ENCODE results near the gene HIVEP2. TPM values are rescaled to one million over a fixed set of nuclear protein-coding genes. Genes with fewer than 3 reads are reported as not detected.

HIVEP2 gene
- total RNA-seq, 1 donor from 2014 or later: 24.3 TPM

- H3K36me3 Mint-ChIP-seq (ENCODE audit: low read depth): peaks cover 72% of the 10 kb centered on the region
- H3K27ac Mint-ChIP-seq: no peak overlapping the region
Measured at GRCh38 chr6:142758629-142759025, 186.3 kb downstream of the HIVEP2 start.

GRCh38 chr6:142757852-142758628 lies 186.9 kb downstream of the HIVEP2 start:
- H3K4me1 Mint-ChIP-seq (ENCODE audit: low read depth): peaks cover 24% of the 10 kb centered on the region
- H3K9me3 Mint-ChIP-seq: no peaks in the 10 kb centered on the region
- H3K4me3 Mint-ChIP-seq (ENCODE audit: low read depth): no peak overlapping the region
- intact Hi-C loops (cut with micrococcal nuclease): loop anchor here (5.0 kb wide), 1 partner anchor 184 kb away; no protein-coding TSS in a partner anchor
- H3K27ac Mint-ChIP-seq: no peak overlapping the region
- peaks cover 75% of the 10 kb centered on the region for H3K36me3 Mint-ChIP-seq (ENCODE audit: low read depth)
- H3K27me3 Mint-ChIP-seq (ENCODE audit: low read depth): no peaks in the 10 kb centered on the region
- DNase-seq (ENCODE audit: low spot score): no peak

More at GRCh38 chr6:142758629-142759025, 186.3 kb downstream of the HIVEP2 start:
- no peak for DNase-seq (ENCODE audit: low spot score)
- no peak overlapping the region for H3K4me3 Mint-ChIP-seq (ENCODE audit: low read depth)
- H3K9me3 Mint-ChIP-seq: no peaks in the 10 kb centered on the region
- intact Hi-C loops (cut with micrococcal nuclease): loop anchor here (5.0 kb wide), 1 partner anchor 184 kb away; no protein-coding TSS in a partner anchor
- no peaks in the 10 kb centered on the region for H3K27me3 Mint-ChIP-seq (ENCODE audit: low read depth)
- peaks cover 24% of the 10 kb centered on the region for H3K4me1 Mint-ChIP-seq (ENCODE audit: low read depth)

- H3K27me3 Mint-ChIP-seq (ENCODE audit: low read depth): no peaks in the 10 kb centered on the region
- H3K36me3 Mint-ChIP-seq (ENCODE audit: low read depth): peaks cover 69% of the 10 kb centered on the region
- intact Hi-C loops (cut with micrococcal nuclease): loop anchor here (5.0 kb wide), 1 partner anchor 186 kb away; no protein-coding TSS in a partner anchor
- no peak overlapping the region for H3K4me3 Mint-ChIP-seq (ENCODE audit: low read depth)
- no peaks in the 10 kb centered on the region for H3K9me3 Mint-ChIP-seq
- peaks cover 18% of the 10 kb centered on the region for H3K4me1 Mint-ChIP-seq (ENCODE audit: low read depth)
- H3K27ac Mint-ChIP-seq: no peak overlapping the region
- no peak for DNase-seq (ENCODE audit: low spot score)
Measured at GRCh38 chr6:142756215-142756630, 188.8 kb downstream of the HIVEP2 start.

GRCh38 chr6:142753196-142753595 lies 191.8 kb downstream of the HIVEP2 start:
- Mint-ChIP-seq H3K36me3 (ENCODE audit: low read depth) (peaks cover 45% of the 10 kb centered on the region), H3K4me3 (ENCODE audit: low read depth) (no peak overlapping the region), H3K27me3 (ENCODE audit: low read depth) (no peaks in the 10 kb centered on the region), H3K9me3 (no peaks in the 10 kb centered on the region), H3K27ac (no peak overlapping the region), H3K4me1 (ENCODE audit: low read depth) (peaks cover 18% of the 10 kb centered on the region)
- DNase-seq (ENCODE audit: low spot score): no peak
- intact Hi-C loops (cut with micrococcal nuclease): no loop called here

GRCh38 chr6:142752348-142752747 lies 192.6 kb downstream of the HIVEP2 start:
- H3K27me3 Mint-ChIP-seq (ENCODE audit: low read depth): no peaks in the 10 kb centered on the region
- peaks cover 15% of the 10 kb centered on the region for H3K4me1 Mint-ChIP-seq (ENCODE audit: low read depth)
- intact Hi-C loops (cut with micrococcal nuclease): no loop called here
- no peak for DNase-seq (ENCODE audit: low spot score)
- no peak overlapping the region for H3K27ac Mint-ChIP-seq
- H3K4me3 Mint-ChIP-seq (ENCODE audit: low read depth): no peak overlapping the region
- H3K9me3 Mint-ChIP-seq: no peaks in the 10 kb centered on the region
- H3K36me3 Mint-ChIP-seq (ENCODE audit: low read depth): peaks cover 38% of the 10 kb centered on the region

- Mint-ChIP-seq H3K27me3 (ENCODE audit: low read depth) (no peaks in the 10 kb centered on the region), H3K36me3 (ENCODE audit: low read depth) (peaks cover 30% of the 10 kb centered on the region), H3K9me3 (no peaks in the 10 kb centered on the region), H3K27ac (no peak overlapping the region), H3K4me1 (ENCODE audit: low read depth) (peaks cover 8% of the 10 kb centered on the region), H3K4me3 (ENCODE audit: low read depth) (no peak overlapping the region)
- DNase-seq (ENCODE audit: low spot score): no peak
- intact Hi-C loops (cut with micrococcal nuclease): no loop called here
Measured at GRCh38 chr6:142751452-142751851, 193.5 kb downstream of the HIVEP2 start.

GRCh38 chr6:142750998-142751397 lies 194.0 kb downstream of the HIVEP2 start:
- peaks cover 25% of the 10 kb centered on the region for H3K36me3 Mint-ChIP-seq (ENCODE audit: low read depth)
- H3K27me3 Mint-ChIP-seq (ENCODE audit: low read depth): no peaks in the 10 kb centered on the region
- no peak overlapping the region for H3K27ac Mint-ChIP-seq
- no peak overlapping the region for H3K4me3 Mint-ChIP-seq (ENCODE audit: low read depth)
- no peaks in the 10 kb centered on the region for H3K9me3 Mint-ChIP-seq
- peaks cover 4% of the 10 kb centered on the region for H3K4me1 Mint-ChIP-seq (ENCODE audit: low read depth)
- intact Hi-C loops (cut with micrococcal nuclease): no loop called here
- DNase-seq (ENCODE audit: low spot score): no peak

GRCh38 chr6:142749556-142749955 lies 195.4 kb downstream of the HIVEP2 start:
- H3K4me3 Mint-ChIP-seq (ENCODE audit: low read depth): no peak overlapping the region
- DNase-seq (ENCODE audit: low spot score): no peak
- no peaks in the 10 kb centered on the region for H3K4me1 Mint-ChIP-seq (ENCODE audit: low read depth)
- H3K27ac Mint-ChIP-seq: no peak overlapping the region
- no peaks in the 10 kb centered on the region for H3K9me3 Mint-ChIP-seq
- peaks cover 15% of the 10 kb centered on the region for H3K36me3 Mint-ChIP-seq (ENCODE audit: low read depth)
- intact Hi-C loops (cut with micrococcal nuclease): no loop called here
- H3K27me3 Mint-ChIP-seq (ENCODE audit: low read depth): peaks cover 4% of the 10 kb centered on the region

- Mint-ChIP-seq H3K36me3 (ENCODE audit: low read depth) (peaks cover 2% of the 10 kb centered on the region), H3K27ac (no peak overlapping the region), H3K4me1 (ENCODE audit: low read depth) (no peaks in the 10 kb centered on the region), H3K4me3 (ENCODE audit: low read depth) (no peak overlapping the region), H3K27me3 (ENCODE audit: low read depth) (peaks cover 11% of the 10 kb centered on the region), H3K9me3 (no peaks in the 10 kb centered on the region)
- intact Hi-C loops (cut with micrococcal nuclease): loop anchor here (2.0 kb wide), 1 partner anchor 280 kb away; no protein-coding TSS in a partner anchor
- no peak for DNase-seq (ENCODE audit: low spot score)
Measured at GRCh38 chr6:142746524-142746923, 198.5 kb downstream of the HIVEP2 start.

GRCh38 chr6:142744836-142745235 lies 200.1 kb downstream of the HIVEP2 start:
- no peaks in the 10 kb centered on the region for H3K36me3 Mint-ChIP-seq (ENCODE audit: low read depth)
- DNase-seq (ENCODE audit: low spot score): no peak
- H3K4me3 Mint-ChIP-seq (ENCODE audit: low read depth): no peak overlapping the region
- no peak overlapping the region for H3K27ac Mint-ChIP-seq
- intact Hi-C loops (cut with micrococcal nuclease): no loop called here
- H3K27me3 Mint-ChIP-seq (ENCODE audit: low read depth): peaks cover 11% of the 10 kb centered on the region
- H3K4me1 Mint-ChIP-seq (ENCODE audit: low read depth): no peaks in the 10 kb centered on the region
- H3K9me3 Mint-ChIP-seq: no peaks in the 10 kb centered on the region

- Mint-ChIP-seq H3K9me3 (no peaks in the 10 kb centered on the region), H3K27me3 (ENCODE audit: low read depth) (peaks cover 11% of the 10 kb centered on the region)
- intact Hi-C loops (cut with micrococcal nuclease): no loop called here
Measured at GRCh38 chr6:142740449-142740848, 204.5 kb downstream of the HIVEP2 start.

GRCh38 chr6:142738731-142739130 lies 206.2 kb downstream of the HIVEP2 start:
- DNase-seq (ENCODE audit: low spot score): no peak
- Mint-ChIP-seq H3K36me3 (ENCODE audit: low read depth) (no peaks in the 10 kb centered on the region), H3K27me3 (ENCODE audit: low read depth) (peaks cover 5% of the 10 kb centered on the region), H3K4me3 (ENCODE audit: low read depth) (no peak overlapping the region), H3K9me3 (no peaks in the 10 kb centered on the region), H3K27ac (no peak overlapping the region), H3K4me1 (ENCODE audit: low read depth) (no peaks in the 10 kb centered on the region)
- intact Hi-C loops (cut with micrococcal nuclease): no loop called here

More at GRCh38 chr6:142740449-142740848, 204.5 kb downstream of the HIVEP2 start:
- no peak for DNase-seq (ENCODE audit: low spot score)
- Mint-ChIP-seq H3K36me3 (ENCODE audit: low read depth) (no peaks in the 10 kb centered on the region), H3K27ac (no peak overlapping the region), H3K4me3 (ENCODE audit: low read depth) (no peak overlapping the region), H3K4me1 (ENCODE audit: low read depth) (no peaks in the 10 kb centered on the region)

GRCh38 chr6:142738035-142738396 lies 207.0 kb downstream of the HIVEP2 start:
- Mint-ChIP-seq H3K9me3 (no peaks in the 10 kb centered on the region), H3K4me1 (ENCODE audit: low read depth) (no peaks in the 10 kb centered on the region), H3K36me3 (ENCODE audit: low read depth) (no peaks in the 10 kb centered on the region), H3K27ac (no peak overlapping the region), H3K27me3 (ENCODE audit: low read depth) (peaks cover 5% of the 10 kb centered on the region), H3K4me3 (ENCODE audit: low read depth) (no peak overlapping the region)
- no peak for DNase-seq (ENCODE audit: low spot score)
- intact Hi-C loops (cut with micrococcal nuclease): no loop called here

Data from activated T-helper 2 cell treated with anti-CD3 and anti-CD28 coated beads, Interferon-gamma antibody, Interleukin-2, Interleukin-4, amounts not matched to agents 10 μg/mL and 5 μg/mL and 100 μg/mL, durations not matched to agents 14 hours and 24 hours and 36 hours (primary cell).